GM23248 (cell line): ENCODE data around the gene MYADM. TPM values are rescaled to one million over a fixed set of nuclear protein-coding genes. Genes with fewer than 3 reads are reported as not detected.

ENCODE experiments used
- DNase-seq: peaks from one replicate; pipeline ENCODE4 v3.0.0-alpha.2; 2015
- H2AFZ ChIP-seq: fragments of 200-600 bp; sonication (generic); 2 replicates; pipeline ENCODE4 v1.6.1; 2016; ENCODE audit warnings: antibody characterized with exemption
- H3F3A ChIP-seq: fragments of 200-600 bp; sonication (generic); 2 replicates; pipeline ENCODE4 v1.6.1; 2016; ENCODE audit warnings: mild to moderate bottlenecking, antibody characterized with exemption, mixed run types; ENCODE audit not compliant: insufficient read depth
- H3K27ac ChIP-seq: fragments of 200-600 bp; sonication (generic); 2 replicates; pipeline ENCODE4 v1.5.1; 2016; ENCODE audit warnings: mild to moderate bottlenecking
- H3K27me3 ChIP-seq: fragments of 200-600 bp; sonication (generic); replicated peaks from 2 replicates; pipeline ENCODE4 v1.6.1; 2016; ENCODE audit warnings: mild to moderate bottlenecking; ENCODE audit not compliant: insufficient read depth
- H3K36me3 ChIP-seq: fragments of 200-600 bp; sonication (generic); 2 replicates; pipeline ENCODE4 v1.6.1; 2016; ENCODE audit warnings: low read depth, mild to moderate bottlenecking
- H3K4me1 ChIP-seq: fragments of 200-600 bp; sonication (generic); 2 replicates; pipeline ENCODE4 v1.6.1; 2016; ENCODE audit warnings: mild to moderate bottlenecking; ENCODE audit not compliant: insufficient read depth
- H3K4me2 ChIP-seq: fragments of 200-600 bp; sonication (generic); one replicate; pipeline ENCODE4 v1.6.1; 2016; ENCODE audit warnings: mild to moderate bottlenecking; ENCODE audit not compliant: unreplicated experiment
- H3K4me3 ChIP-seq: fragments of 200-600 bp; sonication (generic); 2 replicates; pipeline ENCODE4 v1.5.1; 2016; ENCODE audit warnings: mild to moderate bottlenecking
- H3K79me2 ChIP-seq: fragments of 200-600 bp; sonication (generic); 2 replicates; pipeline ENCODE4 v1.6.1; 2016; ENCODE audit warnings: mild to moderate bottlenecking; ENCODE audit not compliant: insufficient read depth
- H3K9ac ChIP-seq: fragments of 200-600 bp; sonication (generic); 2 replicates; pipeline ENCODE4 v1.6.1; 2016; ENCODE audit warnings: mild to moderate bottlenecking
- H3K9me2 ChIP-seq: fragments of 200-600 bp; sonication (generic); 2 replicates; pipeline ENCODE4 v1.6.1; 2016; ENCODE audit warnings: mixed run types, mild to moderate bottlenecking, moderate library complexity; ENCODE audit not compliant: insufficient read depth
- H3K9me3 ChIP-seq: fragments of 200-600 bp; sonication (generic); one replicate; pipeline ENCODE4 v1.6.1; 2017; ENCODE audit warnings: low read depth
- H4K20me1 ChIP-seq: fragments of 200-600 bp; sonication (generic); 2 replicates; pipeline ENCODE4 v1.6.0; 2016; ENCODE audit not compliant: insufficient read depth
- EZH2 ChIP-seq: fragments of 200-600 bp; sonication (generic); IDR thresholded peaks from 2 replicates; pipeline ENCODE4 v1.6.1; 2018; ENCODE audit warnings: antibody characterized with exemption, mild to moderate bottlenecking; ENCODE audit not compliant: insufficient read depth, poor library complexity, severe bottlenecking
- EZH2phosphoT487 ChIP-seq: fragments of 200-600 bp; sonication (generic); IDR thresholded peaks from 2 replicates; pipeline ENCODE4 v1.6.1; 2018; ENCODE audit warnings: antibody characterized with exemption, moderate library complexity, mild to moderate bottlenecking, low read depth; ENCODE audit not compliant: insufficient read depth
- WGBS, 2 experiments: methylation state at CpG; one replicate each; pipeline ENCODE4 v1.1.6; 2015 to 2017; ENCODE audit warnings: low lambda C conversion rate in 2 of 2, low coverage in 1 of 2; ENCODE audit errors: missing lambda C conversion rate in 2 of 2; 5-methylcytosine and 5-hydroxymethylcytosine counted together
- in situ Hi-C: fragments of 300-500 bp; cut with MboI; formaldehyde crosslinking; loops from 2 replicates; pipeline ENCODE4 v1.15.0; 2020
- polyA plus RNA-seq: library from polyadenylated mRNA; unstranded; fragments of >200 nt; fragmentation: Nextera tagmentation; extraction: Ambion mirVana; gene quantifications from 2 replicates; pipeline ENCODE4 v1.2.1, GENCODE V29; 2016
- total RNA-seq: library from RNA; depleted of rRNA; stranded (reverse); fragments of >200 nt; shearing (Covaris generic); gene quantifications from 2 replicates; pipeline ENCODE4 v1.2.3, GENCODE V29; 2014

The MYADM gene
- total and polyA plus RNA-seq, 2 experiments from 2014 or later: 74.8 to 222 TPM

DNA sequence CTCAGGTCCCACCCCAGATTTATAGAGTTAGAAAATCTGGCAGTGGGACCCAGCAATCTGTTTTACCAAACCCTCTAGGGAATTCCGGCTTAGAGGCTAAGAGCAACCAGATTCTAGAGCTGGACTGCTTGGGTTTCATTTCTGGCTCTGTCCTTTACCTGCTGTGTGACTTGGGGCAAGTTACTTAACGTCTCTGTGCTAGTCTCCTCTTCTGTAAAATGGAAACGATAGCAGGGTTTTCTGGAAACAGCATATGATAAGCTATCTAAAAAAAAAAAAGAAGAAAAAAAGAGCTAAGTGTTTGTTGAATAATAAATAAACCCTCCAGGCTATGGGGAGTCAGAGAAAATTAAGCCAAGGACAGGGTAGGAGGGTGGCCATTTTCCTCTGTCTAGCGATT lies 29.8 kb downstream of the MYADM start:
- WGBS, 2 experiments: 20 to 21% methylated on average over 4 of the region's 4 CpGs
- Histone ChIP-seq H3K4me1 (no peaks in the 10 kb centered on the region), H3K9me3 (no peaks in the 10 kb centered on the region), H3K9me2 (no peaks in the 10 kb centered on the region), H4K20me1 (no peaks in the 10 kb centered on the region), H3K27me3 (peaks cover 29% of the 10 kb centered on the region), H3K9ac (no peak overlapping the region), H3K4me3 (no peak overlapping the region), H3K4me2 (no peak overlapping the region), H3K79me2 (no peaks in the 10 kb centered on the region), H3K36me3 (no peaks in the 10 kb centered on the region), H3F3A (no peaks in the 10 kb centered on the region), H3K27ac (no peak overlapping the region), H2AFZ (no peak overlapping the region)
- in situ Hi-C loops: no loop called here
- no peak for TF ChIP-seq EZH2phosphoT487
- no peak for TF ChIP-seq EZH2
- no peak for DNase-seq

DNA sequence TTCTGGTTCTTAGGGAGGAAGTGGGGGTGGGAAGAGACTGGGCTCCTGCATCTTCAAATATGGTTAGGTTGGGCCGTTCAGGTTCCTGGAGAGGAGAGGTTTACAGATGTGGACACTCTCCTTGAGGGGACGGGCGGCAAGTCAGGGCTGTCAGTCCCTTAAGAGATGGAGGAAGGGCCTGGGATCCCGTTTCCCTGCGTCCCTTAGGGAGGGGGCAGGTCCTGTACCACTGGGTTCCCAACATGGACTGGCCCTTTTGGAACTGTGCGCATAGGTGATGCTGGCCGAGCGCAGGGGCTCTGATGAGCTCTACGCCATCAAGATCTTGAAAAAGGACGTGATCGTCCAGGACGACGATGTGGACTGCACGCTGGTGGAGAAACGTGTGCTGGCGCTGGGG lies 30.5 kb downstream of the MYADM start:
- no peaks in the 10 kb centered on the region for H4K20me1 ChIP-seq
- TF ChIP-seq EZH2phosphoT487: no peak
- TF ChIP-seq EZH2: no peak
- no peaks in the 10 kb centered on the region for H3K9me2 ChIP-seq
- in situ Hi-C loops: no loop called here
- H3K9me3 ChIP-seq: no peaks in the 10 kb centered on the region
- no peak overlapping the region for H3K4me2 ChIP-seq
- H2AFZ ChIP-seq: no peak overlapping the region
- peaks cover 24% of the 10 kb centered on the region for H3K27me3 ChIP-seq
- no peak for DNase-seq
- no peak overlapping the region for H3K9ac ChIP-seq
- H3K4me1 ChIP-seq: no peaks in the 10 kb centered on the region
- no peak overlapping the region for H3K27ac ChIP-seq
- 5 to 9% methylated on average over 16 of the region's 16 CpGs for WGBS, 2 experiments
- no peaks in the 10 kb centered on the region for H3K79me2 ChIP-seq
- H3K4me3 ChIP-seq: no peak overlapping the region
- no peaks in the 10 kb centered on the region for H3F3A ChIP-seq
- H3K36me3 ChIP-seq: no peaks in the 10 kb centered on the region

DNA sequence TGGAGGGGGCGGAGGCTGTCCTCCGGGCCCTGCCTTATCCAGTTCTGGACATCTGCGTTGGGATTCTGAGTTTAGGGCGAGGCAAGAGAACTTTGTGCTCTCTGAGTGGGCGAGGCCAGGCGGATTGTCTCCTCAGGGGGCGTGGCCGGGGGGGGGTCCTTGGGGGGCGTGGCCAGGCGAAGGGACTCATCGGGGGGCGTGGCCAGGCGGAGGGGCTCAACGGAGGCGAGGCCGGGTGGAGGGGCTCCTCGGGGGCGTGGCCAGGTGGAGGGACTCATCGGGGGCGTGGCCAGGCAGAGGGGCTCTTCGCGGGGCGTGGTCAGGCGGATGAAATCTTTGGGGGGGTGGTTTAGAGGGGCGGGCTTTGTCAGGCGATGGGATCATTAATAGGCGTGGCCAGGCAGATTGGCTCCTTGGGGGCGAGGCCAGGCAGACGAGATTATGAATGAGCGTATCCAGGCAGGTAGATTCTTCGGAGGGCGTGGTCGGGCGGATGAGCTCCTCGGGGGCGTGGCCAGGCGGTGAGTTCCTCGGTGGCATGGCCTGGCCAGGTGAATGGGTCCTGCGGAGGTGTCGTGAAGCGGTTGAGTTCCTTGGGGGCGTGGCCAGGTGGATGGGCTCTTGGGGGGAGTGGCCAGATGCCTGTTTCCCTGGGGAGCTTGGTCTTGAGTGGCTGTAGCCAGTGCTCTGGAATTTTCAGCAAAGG lies 31.1 kb downstream of the MYADM start:
- in situ Hi-C loops: no loop called here
- Histone ChIP-seq H3K9ac (no peak overlapping the region), H3K36me3 (no peaks in the 10 kb centered on the region), H3K4me3 (no peak overlapping the region), H3K27me3 (peaks cover 21% of the 10 kb centered on the region), H3K9me2 (no peaks in the 10 kb centered on the region), H3K79me2 (no peaks in the 10 kb centered on the region), H3F3A (no peaks in the 10 kb centered on the region), H4K20me1 (no peaks in the 10 kb centered on the region), H3K9me3 (no peaks in the 10 kb centered on the region), H3K4me1 (no peaks in the 10 kb centered on the region), H3K27ac (no peak overlapping the region), H2AFZ (no peak overlapping the region), H3K4me2 (no peak overlapping the region)
- 4% methylated on average over 23 to 41 of the region's 42 CpGs for WGBS, 2 experiments
- no peak for DNase-seq
- no peak for TF ChIP-seq EZH2
- no peak for TF ChIP-seq EZH2phosphoT487

DNA sequence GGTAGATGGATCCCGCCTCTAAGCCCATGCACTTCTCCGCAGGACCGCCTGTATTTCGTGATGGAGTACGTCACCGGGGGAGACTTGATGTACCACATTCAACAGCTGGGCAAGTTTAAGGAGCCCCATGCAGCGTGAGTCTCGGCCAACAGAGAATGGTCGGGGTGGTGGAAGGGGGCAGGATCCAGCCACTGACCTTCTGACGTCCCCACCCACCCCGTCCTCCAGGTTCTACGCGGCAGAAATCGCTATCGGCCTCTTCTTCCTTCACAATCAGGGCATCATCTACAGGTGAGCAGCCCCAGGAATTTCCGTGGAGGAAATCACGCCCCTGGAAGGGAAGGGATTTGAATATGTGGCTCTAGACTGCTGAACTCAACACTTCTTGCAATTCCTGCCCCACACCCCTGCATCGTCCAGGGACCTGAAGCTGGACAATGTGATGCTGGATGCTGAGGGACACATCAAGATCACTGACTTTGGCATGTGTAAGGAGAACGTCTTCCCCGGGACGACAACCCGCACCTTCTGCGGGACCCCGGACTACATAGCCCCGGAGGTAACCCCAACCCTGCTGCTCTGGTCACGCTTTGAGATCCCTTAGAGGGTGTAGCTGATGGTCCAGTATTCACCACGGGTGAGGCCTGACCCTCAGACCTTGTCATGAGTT lies 32.6 kb downstream of the MYADM start:
- H3K36me3 ChIP-seq: no peaks in the 10 kb centered on the region
- in situ Hi-C loops: no loop called here
- H3K27ac ChIP-seq: no peak overlapping the region
- DNase-seq: no peak
- H3F3A ChIP-seq: no peaks in the 10 kb centered on the region
- H3K4me2 ChIP-seq: no peak overlapping the region
- no peak for TF ChIP-seq EZH2phosphoT487
- no peak for TF ChIP-seq EZH2
- no peaks in the 10 kb centered on the region for H3K9me2 ChIP-seq
- H3K4me3 ChIP-seq: no peak overlapping the region
- 75 to 81% methylated on average over 27 of the region's 27 CpGs for WGBS, 2 experiments
- H3K9ac ChIP-seq: no peak overlapping the region
- no peak overlapping the region for H2AFZ ChIP-seq
- peaks cover 26% of the 10 kb centered on the region for H3K27me3 ChIP-seq
- H3K4me1 ChIP-seq: no peaks in the 10 kb centered on the region
- H3K9me3 ChIP-seq: no peaks in the 10 kb centered on the region
- H3K79me2 ChIP-seq: no peaks in the 10 kb centered on the region
- no peaks in the 10 kb centered on the region for H4K20me1 ChIP-seq
